OCI-M2 (cell line): ENCODE data around the gene REC8.

ENCODE experiments used
- DNase-seq: peaks from one replicate; lab custom pipeline; 2025; ENCODE audit not compliant: unreplicated experiment; lab: John Stamatoyannopoulos, UW

Gene REC8

DNA sequence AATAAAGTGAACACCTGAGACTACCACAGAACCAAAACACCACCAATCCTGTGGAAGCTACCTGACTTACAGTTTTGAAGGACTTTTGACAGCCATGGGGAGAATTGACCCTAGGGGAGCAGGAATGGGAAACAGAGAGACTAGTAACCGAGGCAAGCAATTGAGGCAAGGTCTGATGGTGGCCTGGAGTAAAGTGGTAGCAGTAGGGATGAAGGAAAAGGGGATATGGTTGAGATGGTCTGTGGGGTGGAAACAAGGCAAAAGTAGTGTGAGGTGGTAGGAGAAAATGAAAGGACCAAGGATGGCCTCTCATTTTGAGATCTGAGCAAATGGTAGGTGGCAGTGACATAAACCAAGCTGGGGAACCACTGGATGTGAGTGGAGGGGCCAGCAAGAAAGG lies 15.0 kb upstream of the REC8 start:
- DNase-seq: no peak

- no peak for DNase-seq
Observed at GRCh38 chr14:24157331-24157730, 14.5 kb upstream of the REC8 start.

DNA sequence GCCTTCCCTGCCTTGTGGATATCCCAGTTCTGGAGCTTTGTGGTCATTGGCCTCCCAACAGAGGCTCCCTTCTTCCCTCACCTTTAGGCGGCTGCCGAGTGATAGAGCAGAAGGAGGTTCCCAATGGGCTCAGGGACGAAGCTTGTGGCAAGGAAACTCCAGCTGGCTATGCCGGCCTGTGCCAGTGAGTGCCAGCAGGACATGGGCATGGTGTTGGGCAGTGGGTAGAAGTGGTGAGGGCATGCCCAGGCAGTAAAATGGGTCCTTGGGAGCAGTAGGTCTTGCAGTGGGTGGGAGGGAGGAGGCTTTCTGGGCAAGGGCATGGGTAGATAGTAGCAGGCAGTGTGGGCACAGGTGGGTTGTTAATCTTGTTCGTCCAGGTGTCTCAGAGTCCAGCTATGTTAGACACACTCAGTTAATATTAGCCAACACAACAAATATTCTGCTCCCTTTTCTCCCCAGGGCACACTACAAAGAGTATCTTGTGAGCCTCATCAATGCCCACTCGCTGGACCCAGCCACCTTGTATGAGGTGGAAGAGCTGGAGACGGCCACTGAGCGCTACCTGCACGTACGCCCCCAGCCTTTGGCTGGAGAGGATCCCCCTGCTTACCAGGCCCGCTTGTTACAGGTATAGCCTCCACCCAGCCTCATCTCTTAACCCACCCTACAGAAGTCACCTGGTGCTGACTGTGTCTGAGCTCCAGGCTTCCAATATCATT lies 11.9 kb upstream of the REC8 start:
- DNase-seq: no peak

GRCh38 chr14:24160499-24160849 lies 11.4 kb upstream of the REC8 start:
- no peak for DNase-seq

- DNase-seq: peak; percentile 90
Observed at GRCh38 chr14:24160850-24161804, 10.8 kb upstream of the REC8 start, which contains the start of gene IRF9. TSS of gene IRF9 (plus strand) at chr14:24161265. CDS start at chr14:24162145, 880 bp downstream.

GRCh38 chr14:24162093-24162492 lies 9.8 kb upstream of the REC8 start:
- DNase-seq: no peak

DNA sequence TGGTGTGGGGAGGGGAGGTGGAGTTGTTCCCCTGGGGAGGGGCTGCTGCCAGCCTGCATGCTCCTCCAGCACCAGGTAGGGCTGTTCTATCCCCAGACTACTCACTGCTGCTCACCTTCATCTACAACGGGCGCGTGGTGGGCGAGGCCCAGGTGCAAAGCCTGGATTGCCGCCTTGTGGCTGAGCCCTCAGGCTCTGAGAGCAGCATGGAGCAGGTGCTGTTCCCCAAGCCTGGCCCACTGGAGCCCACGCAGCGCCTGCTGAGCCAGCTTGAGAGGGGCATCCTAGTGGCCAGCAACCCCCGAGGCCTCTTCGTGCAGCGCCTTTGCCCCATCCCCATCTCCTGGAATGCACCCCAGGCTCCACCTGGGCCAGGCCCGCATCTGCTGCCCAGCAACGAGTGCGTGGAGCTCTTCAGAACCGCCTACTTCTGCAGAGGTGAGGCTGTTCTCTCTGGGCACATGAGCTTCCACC lies 7.3 kb upstream of the REC8 start:
- no peak for DNase-seq

- no peak for DNase-seq
Observed at GRCh38 chr14:24165785-24166184, 6.1 kb upstream of the REC8 start.

GRCh38 chr14:24167469-24168114 lies 4.3 kb upstream of the REC8 start:
- DNase-seq: no peak

DNA sequence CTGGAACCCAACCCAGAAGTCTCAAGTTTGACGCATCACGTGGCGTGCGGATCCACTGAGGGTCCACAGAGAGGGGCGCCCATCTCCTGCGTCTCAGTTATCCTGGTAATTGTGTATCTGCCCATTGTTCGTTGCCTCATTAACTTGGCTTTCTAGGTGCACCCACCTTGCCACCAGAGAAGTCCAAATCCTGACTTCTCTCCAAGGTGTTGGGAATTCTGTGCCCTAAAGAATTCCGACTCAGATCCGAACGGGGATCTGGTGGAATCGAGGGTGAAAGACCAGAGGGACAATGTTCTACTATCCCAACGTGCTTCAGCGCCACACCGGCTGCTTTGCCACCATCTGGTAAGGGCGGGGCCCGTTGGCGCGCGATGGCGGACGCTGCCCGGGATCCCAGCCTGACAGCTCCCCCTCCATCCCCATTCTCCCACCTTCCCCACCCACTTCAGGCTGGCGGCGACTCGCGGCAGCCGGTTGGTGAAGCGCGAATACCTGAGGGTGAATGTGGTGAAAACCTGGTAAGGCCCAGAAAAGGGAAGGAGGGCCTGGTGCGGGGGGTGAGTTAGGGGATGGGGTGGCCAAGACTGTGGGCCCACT lies 481 bp downstream of the REC8 start:
- DNase-seq: no peak

GRCh38 chr14:24172871-24173281 lies 996 bp downstream of the REC8 start:
- DNase-seq: no peak

GRCh38 chr14:24176599-24176998 lies 4.7 kb downstream of the REC8 start:
- DNase-seq: no peak

DNA sequence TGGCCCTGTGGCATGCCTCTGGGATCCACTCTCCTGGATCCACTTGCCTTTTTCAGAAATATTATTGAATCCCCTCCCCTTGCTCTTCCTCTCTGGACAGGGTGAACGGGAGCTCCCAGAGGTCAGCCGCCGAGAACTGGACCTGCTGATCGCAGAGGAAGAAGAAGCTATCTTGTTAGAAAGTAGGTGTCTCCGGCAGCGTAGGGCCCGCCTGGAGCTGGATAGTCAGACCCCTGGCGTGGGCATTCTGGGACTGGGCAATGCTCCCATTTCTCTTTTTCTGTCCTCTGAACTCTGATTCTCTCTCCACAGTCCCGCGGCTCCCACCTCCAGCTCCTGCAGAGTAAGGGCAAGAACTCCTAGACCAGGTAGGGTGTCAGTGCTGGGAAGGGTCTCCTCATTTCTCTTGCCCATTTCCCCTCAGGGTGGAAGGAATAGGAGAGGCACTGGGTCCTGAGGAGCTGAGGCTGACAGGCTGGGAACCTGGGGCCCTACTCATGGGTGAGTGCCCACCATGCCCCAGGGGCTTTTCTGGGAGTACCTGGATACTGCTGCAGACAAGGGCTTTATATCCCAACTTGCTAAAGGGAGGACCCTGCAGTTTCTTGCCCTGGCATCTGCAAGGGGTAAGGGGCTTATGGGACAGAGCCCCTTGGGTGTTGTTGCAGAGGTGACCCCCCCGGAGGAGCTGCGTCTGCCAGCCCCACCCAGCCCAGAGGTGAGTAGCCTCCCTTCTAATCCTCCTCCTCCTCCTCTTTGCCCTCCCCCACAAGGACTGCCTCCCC lies 5.4 kb downstream of the REC8 start:
- no peak for DNase-seq

- no peak for DNase-seq
Observed at GRCh38 chr14:24177891-24178290, 6.0 kb downstream of the REC8 start.

DNA sequence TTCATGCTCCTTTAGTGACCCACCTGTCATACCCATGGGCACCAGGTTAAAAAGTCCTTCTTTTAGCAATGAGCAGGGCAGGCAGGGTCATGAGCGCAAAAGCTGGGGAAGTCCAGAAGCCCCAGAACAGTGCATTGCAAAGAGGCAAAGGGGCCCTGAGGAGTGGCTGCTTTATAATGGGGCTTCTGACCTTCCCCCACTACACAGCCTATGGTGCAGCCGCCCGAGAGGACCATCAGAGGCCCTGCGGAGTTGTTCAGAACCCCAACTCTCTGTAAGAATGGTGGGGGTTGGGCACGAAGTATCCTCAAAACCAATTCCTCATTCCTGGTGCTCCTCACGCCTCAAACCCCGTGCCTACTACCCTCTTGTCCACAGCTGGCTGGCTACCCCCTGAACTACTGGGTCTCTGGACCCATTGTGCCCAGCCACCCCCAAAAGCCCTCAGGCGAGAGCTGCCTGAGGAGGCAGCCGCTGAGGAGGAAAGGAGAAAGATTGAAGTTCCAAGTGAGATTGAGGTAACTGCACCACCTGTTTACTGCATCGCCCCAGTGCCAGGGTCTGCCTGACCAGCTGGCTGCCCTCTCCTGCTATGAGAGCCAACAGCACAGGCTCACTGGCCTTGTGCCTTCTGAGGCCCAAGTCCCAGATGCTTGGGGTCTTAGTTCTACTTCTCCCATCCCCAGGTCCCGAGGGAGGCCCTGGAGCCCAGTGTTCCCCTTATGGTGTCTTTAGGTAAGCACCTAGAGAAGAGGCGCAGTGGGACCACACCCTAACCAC lies 6.7 kb downstream of the REC8 start:
- no peak for DNase-seq

DNA sequence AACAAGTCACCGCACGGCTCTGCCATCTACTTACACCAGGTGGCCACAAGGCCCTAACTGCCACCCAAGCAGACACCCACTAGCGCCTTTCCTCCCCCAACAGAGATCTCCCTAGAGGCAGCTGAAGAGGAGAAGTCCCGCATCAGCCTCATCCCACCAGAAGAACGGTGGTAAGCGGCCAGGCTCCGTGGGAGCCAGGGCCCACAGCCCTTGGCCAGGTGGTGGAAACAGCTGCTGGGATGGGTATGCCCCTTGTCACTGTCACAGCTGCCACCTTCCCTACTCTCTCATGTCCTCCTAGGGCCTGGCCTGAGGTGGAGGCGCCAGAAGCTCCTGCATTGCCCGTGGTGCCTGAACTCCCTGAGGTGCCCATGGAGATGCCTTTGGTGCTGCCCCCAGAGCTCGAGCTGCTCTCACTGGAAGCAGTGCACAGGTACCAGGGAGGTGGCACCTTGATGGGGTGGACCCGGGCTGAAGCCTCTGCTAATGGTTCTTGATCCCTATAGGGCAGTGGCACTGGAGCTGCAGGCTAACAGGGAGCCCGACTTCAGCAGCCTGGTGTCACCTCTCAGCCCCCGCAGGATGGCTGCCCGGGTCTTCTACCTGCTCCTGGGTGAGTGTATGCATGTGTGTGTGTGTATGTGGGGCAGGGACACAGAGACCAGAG lies 7.5 kb downstream of the REC8 start:
- DNase-seq: no peak

- DNase-seq: no peak
Observed at GRCh38 chr14:24179961-24180796, 8.3 kb downstream of the REC8 start.

- DNase-seq: no peak
Observed at GRCh38 chr14:24181371-24182077, 9.6 kb downstream of the REC8 start.
